ENCODE results near the gene KBTBD12. TPM values are rescaled to one million over a fixed set of nuclear protein-coding genes. Genes with fewer than 3 reads are reported as not detected.

The KBTBD12 gene
- total RNA-seq, 3 donors from 2014 or later (not counting 1 experiment from before 2014, with no cell fraction given), result 0.12 TPM; not detected in 2

- Mint-ChIP-seq H3K27ac (no peak overlapping the region), H3K4me1 (no peaks in the 10 kb centered on the region), H3K27me3 (ENCODE audit: low read depth in 2 of 2) (peaks cover 5 to 8% of the 10 kb centered on the region in 2 donors), H3K4me3 (no peak overlapping the region), H3K9me3 (no peaks in the 10 kb centered on the region), H3K36me3 (no peaks in the 10 kb centered on the region)
- no peak overlapping the region for H3K4me3 ChIP-seq (ENCODE audit: low read length)
- WGBS (ENCODE audit: insufficient coverage), result 82% methylated on average over 5 of the region's 5 CpGs
- intact Hi-C loops (cut with micrococcal nuclease), result no loop called here
- no peaks in the 10 kb centered on the region for H3K4me1 ChIP-seq (ENCODE audit: control insufficient read depth, insufficient read depth, low read length)
- H3K9me3 ChIP-seq (ENCODE audit: control insufficient read depth, insufficient read depth, low read length), result no peaks in the 10 kb centered on the region
- ATAC-seq (no peak), DNase-seq (no peak)
- H3K27ac ChIP-seq (ENCODE audit: low read length), result no peak overlapping the region
- H3K27me3 ChIP-seq (ENCODE audit: control insufficient read depth, insufficient read depth, low read length), result no peaks in the 10 kb centered on the region
- no peaks in the 10 kb centered on the region for H3K36me3 ChIP-seq (ENCODE audit: control insufficient read depth, insufficient read depth, low read length)
- TF ChIP-seq CTCF (IDR thresholded peaks at IDR 0.05), result no peak
These were observed 82.9 kb downstream of the KBTBD12 start for GRCh38 chr3:127997961-127998360.

GRCh38 chr3:127998596-127998995, 83.6 kb downstream of the KBTBD12 start:
- H3K4me1 Mint-ChIP-seq, result no peaks in the 10 kb centered on the region
- Histone ChIP-seq H3K4me1 (ENCODE audit: control insufficient read depth, insufficient read depth, low read length) (no peaks in the 10 kb centered on the region), H3K4me3 (ENCODE audit: low read length) (no peak overlapping the region), H3K36me3 (ENCODE audit: control insufficient read depth, insufficient read depth, low read length) (no peaks in the 10 kb centered on the region), H3K9me3 (ENCODE audit: control insufficient read depth, insufficient read depth, low read length) (no peaks in the 10 kb centered on the region), H3K27me3 (ENCODE audit: control insufficient read depth, insufficient read depth, low read length) (no peaks in the 10 kb centered on the region), H3K27ac (ENCODE audit: low read length) (no peak overlapping the region)
- no peak for DNase-seq
- WGBS (ENCODE audit: insufficient coverage), result 80% methylated on average over 3 of the region's 3 CpGs
- intact Hi-C loops (cut with micrococcal nuclease), result no loop called here
- H3K36me3 Mint-ChIP-seq, result no peaks in the 10 kb centered on the region
- peaks cover 5 to 8% of the 10 kb centered on the region in 2 donors for H3K27me3 Mint-ChIP-seq (ENCODE audit: low read depth in 2 of 2)
- no peak overlapping the region for H3K4me3 Mint-ChIP-seq
- no peak overlapping the region for H3K27ac Mint-ChIP-seq
- TF ChIP-seq CTCF (IDR thresholded peaks at IDR 0.05), result no peak
- H3K9me3 Mint-ChIP-seq, result no peaks in the 10 kb centered on the region
- no peak for ATAC-seq

- WGBS (ENCODE audit: insufficient coverage), result 93% methylated on average over 6 of the region's 6 CpGs
- no peak overlapping the region for H3K4me3 Mint-ChIP-seq
- no peaks in the 10 kb centered on the region for H3K27me3 ChIP-seq (ENCODE audit: control insufficient read depth, insufficient read depth, low read length)
- no peaks in the 10 kb centered on the region for H3K9me3 ChIP-seq (ENCODE audit: control insufficient read depth, insufficient read depth, low read length)
- no peaks in the 10 kb centered on the region for H3K4me1 Mint-ChIP-seq
- no peaks in the 10 kb centered on the region for H3K9me3 Mint-ChIP-seq
- no peaks in the 10 kb centered on the region for H3K36me3 ChIP-seq (ENCODE audit: control insufficient read depth, insufficient read depth, low read length)
- no peaks in the 10 kb centered on the region for H3K4me1 ChIP-seq (ENCODE audit: control insufficient read depth, insufficient read depth, low read length)
- no peak for ATAC-seq
- H3K36me3 Mint-ChIP-seq, result no peaks in the 10 kb centered on the region
- H3K27ac Mint-ChIP-seq, result no peak overlapping the region
- H3K4me3 ChIP-seq (ENCODE audit: low read length), result no peak overlapping the region
- no peak for TF ChIP-seq CTCF (IDR thresholded peaks at IDR 0.05)
- intact Hi-C loops (cut with micrococcal nuclease), result no loop called here
- H3K27me3 Mint-ChIP-seq (ENCODE audit: low read depth in 2 of 2), result peaks cover 5 to 8% of the 10 kb centered on the region in 2 donors
- no peak overlapping the region for H3K27ac ChIP-seq (ENCODE audit: low read length)
- no peak for DNase-seq
These were observed 84.6 kb downstream of the KBTBD12 start for GRCh38 chr3:127999509-128000106.

- Histone ChIP-seq H3K36me3 (ENCODE audit: control insufficient read depth, insufficient read depth, low read length) (no peaks in the 10 kb centered on the region), H3K9me3 (ENCODE audit: control insufficient read depth, insufficient read depth, low read length) (no peaks in the 10 kb centered on the region), H3K4me3 (ENCODE audit: low read length) (no peak overlapping the region), H3K27ac (ENCODE audit: low read length) (no peak overlapping the region), H3K4me1 (ENCODE audit: control insufficient read depth, insufficient read depth, low read length) (no peaks in the 10 kb centered on the region), H3K27me3 (ENCODE audit: control insufficient read depth, insufficient read depth, low read length) (no peaks in the 10 kb centered on the region)
- no peak overlapping the region for H3K27ac Mint-ChIP-seq
- WGBS (ENCODE audit: insufficient coverage), result 69% methylated on average over 3 of the region's 3 CpGs
- H3K36me3 Mint-ChIP-seq, result no peaks in the 10 kb centered on the region
- H3K4me1 Mint-ChIP-seq, result no peaks in the 10 kb centered on the region
- no peaks in the 10 kb centered on the region for H3K9me3 Mint-ChIP-seq
- ATAC-seq, result no peak
- intact Hi-C loops (cut with micrococcal nuclease), result no loop called here
- H3K4me3 Mint-ChIP-seq, result no peak overlapping the region
- H3K27me3 Mint-ChIP-seq (ENCODE audit: low read depth in 2 of 2), result peaks cover 5 to 8% of the 10 kb centered on the region in 2 donors
- DNase-seq, result no peak
- no peak for TF ChIP-seq CTCF (IDR thresholded peaks at IDR 0.05)
These were observed 86.5 kb downstream of the KBTBD12 start for GRCh38 chr3:128001576-128001975.

Measured in natural killer cell (primary cell).